Epithelial cell of proximal tubule (primary cell): ENCODE measurements around the gene PARP14. TPM values are rescaled to one million over a fixed set of nuclear protein-coding genes. Genes with fewer than 3 reads are reported as not detected.
"Not testable (repeated sequence)": the region's sequence is repeated elsewhere in the genome, so short reads cannot be mapped to it uniquely, and the experiment has no call there.

Experiments
- DNase-seq: peaks from one replicate; pipeline ENCODE4 v3.0.0-alpha.2; 2011; ENCODE audit warnings: low read depth
- H3K4me3 ChIP-seq: 2 replicates; pipeline ENCODE4 v1.5.1; 2011; ENCODE audit warnings: low read depth, mild to moderate bottlenecking, low read length
- total RNA-seq: library from RNA; depleted of rRNA; stranded (reverse); fragments of >200 nt; gene quantifications from 2 replicates; pipeline ENCODE4 v1.2.3, GENCODE V29; 2015
- TF ChIP-seq, protein P1 (sequence below): conservative IDR thresholded peaks from 2 replicates; pipeline ENCODE4 v1.5.1; 2012; ENCODE audit warnings: low read depth, mild to moderate bottlenecking, low read length

The PARP14 gene
- total RNA-seq, 1 donor from 2014 or later = 27.7 TPM

DNA sequence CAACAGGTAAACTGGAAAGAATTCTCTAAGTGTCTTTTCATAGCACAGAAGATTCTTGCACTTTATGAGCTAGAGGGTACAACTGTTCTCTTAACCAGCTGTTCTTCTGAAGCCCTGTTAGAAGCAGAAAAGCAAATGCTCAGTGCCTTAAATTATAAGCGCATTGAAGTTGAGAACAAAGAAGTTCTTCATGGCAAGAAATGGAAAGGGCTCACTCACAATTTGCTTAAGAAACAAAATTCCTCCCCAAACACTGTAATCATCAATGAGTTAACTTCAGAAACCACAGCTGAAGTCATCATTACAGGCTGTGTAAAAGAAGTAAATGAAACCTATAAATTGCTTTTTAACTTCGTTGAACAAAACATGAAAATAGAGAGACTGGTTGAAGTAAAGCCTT lies 19.6 kb downstream of the PARP14 start:
- TF ChIP-seq, protein P1, sequence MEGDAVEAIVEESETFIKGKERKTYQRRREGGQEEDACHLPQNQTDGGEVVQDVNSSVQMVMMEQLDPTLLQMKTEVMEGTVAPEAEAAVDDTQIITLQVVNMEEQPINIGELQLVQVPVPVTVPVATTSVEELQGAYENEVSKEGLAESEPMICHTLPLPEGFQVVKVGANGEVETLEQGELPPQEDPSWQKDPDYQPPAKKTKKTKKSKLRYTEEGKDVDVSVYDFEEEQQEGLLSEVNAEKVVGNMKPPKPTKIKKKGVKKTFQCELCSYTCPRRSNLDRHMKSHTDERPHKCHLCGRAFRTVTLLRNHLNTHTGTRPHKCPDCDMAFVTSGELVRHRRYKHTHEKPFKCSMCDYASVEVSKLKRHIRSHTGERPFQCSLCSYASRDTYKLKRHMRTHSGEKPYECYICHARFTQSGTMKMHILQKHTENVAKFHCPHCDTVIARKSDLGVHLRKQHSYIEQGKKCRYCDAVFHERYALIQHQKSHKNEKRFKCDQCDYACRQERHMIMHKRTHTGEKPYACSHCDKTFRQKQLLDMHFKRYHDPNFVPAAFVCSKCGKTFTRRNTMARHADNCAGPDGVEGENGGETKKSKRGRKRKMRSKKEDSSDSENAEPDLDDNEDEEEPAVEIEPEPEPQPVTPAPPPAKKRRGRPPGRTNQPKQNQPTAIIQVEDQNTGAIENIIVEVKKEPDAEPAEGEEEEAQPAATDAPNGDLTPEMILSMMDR = no peak
- no peak overlapping the region for H3K4me3 ChIP-seq
- no peak for DNase-seq

DNA sequence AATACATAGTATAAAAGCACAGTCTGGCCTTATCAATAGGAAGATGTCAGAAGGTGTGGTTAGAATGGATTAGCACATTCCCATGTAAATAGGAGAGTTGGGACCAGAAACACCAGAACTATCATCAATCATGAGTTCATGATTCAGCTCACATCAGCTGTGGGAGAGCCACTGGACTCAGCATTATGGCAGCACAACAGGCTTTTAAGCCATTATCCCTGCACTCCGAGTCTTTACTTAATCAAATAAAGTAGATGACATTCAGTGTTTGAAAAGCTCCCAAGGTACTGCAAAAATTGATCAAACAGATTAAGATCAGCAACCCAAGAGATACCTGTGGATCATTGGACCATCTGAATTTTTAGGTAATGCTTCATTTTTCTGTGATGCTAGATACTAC lies 24.7 kb downstream of the PARP14 start:
- H3K4me3 ChIP-seq = no peak overlapping the region
- no peak for DNase-seq
- TF ChIP-seq, protein P1 = no peak

DNA sequence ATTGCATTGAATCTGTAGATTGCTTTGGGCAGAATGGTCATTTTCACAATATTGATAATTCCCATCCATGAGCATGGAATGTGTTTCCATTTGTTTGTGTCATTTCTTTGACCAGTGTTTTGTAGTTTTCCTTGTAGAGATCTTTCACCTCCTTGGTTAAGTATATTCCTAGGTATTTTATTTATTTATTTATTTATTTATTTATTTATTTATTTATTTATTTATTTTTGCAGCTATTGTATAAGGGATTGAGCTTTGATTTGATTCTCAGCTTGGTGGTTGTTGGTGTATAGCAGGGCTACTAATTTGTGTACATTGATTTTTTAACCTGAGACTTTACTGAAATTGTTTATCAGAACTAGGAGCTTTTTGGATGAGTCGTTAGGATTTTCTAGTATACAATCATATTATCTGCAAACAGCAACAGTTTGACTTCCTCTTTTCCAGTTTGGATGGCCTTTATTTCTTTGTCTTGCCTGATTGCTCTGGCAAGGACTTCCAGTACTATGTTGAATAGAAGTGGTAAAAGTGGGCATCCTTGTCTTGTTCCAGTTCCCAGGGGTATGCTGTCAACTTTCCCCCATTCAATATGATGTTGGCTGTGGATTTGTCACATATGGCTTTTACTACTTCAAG lies 30.1 kb downstream of the PARP14 start:
- DNase-seq, H3K4me3 ChIP-seq: not testable (repeated sequence)

DNA sequence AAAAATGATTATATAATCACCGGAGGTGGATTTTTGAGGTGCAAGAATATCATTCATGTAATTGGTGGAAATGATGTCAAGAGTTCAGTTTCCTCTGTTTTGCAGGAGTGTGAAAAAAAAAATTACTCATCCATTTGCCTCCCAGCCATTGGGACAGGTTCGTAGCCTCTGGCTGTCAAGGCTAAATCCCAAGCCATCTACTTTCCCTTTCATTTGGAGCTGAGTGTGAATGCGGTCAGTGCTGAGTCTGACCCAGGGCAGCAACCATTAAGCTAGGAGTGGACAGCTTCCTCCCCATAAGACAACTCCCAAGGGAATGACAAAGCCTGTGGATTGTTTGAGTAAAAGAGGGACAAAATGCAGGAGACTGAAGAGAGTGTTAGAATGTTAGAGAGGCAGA lies 33.6 kb downstream of the PARP14 start:
- no peak for DNase-seq
- TF ChIP-seq, protein P1 = no peak
- no peak overlapping the region for H3K4me3 ChIP-seq

DNA sequence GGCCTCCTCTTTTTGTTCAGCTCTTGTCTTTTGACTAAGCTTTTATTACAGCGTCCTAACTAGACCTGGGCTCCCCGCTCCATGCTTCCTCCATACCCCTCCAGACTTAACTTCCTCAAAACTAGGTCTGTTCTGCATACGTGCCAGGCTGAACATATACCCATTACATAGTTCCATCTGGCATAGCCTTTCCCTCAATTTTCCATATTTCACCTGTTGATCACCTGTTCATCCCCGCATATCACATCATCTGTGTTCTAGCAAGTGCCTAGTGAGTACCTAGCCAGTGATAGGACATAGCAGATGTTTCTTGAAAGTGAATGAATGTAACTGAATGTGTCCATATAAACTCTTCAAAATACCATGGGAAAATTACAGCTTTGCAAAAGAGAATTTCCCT lies 36.0 kb downstream of the PARP14 start:
- TF ChIP-seq, protein P1 = no peak
- H3K4me3 ChIP-seq = no peak overlapping the region
- DNase-seq = no peak

DNA sequence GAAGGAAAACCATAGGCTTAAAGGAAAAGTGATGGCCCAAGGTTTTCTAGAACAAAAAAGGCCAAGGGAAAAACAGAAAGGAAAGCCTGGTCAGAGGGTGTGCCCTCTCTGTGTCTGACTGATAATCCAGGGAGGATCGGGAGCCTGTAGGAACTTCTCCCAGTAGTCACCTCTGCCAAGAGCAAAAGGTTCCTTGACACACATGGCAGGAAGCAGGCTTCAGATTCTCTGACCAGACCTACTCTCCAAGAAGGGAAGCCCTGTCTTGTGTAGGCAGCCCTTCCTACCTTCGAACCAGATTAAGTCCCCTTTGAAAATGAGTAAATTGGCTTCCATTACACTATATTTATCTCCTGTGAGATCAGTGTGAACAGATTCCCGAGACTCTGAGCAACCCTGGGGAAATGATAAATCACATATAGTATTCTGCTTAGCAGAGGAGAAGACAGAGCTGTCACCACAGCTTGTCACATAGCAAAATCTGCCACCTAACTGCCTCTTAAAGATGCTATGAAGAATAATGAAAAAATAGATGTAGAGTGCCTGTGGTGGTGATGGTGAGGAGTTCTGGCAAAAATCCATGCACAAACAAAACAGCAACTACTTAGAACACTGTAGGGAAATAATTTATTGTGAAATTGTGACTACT lies 38.8 kb downstream of the PARP14 start:
- no peak for DNase-seq
- TF ChIP-seq, protein P1 = no peak
- H3K4me3 ChIP-seq = no peak overlapping the region

DNA sequence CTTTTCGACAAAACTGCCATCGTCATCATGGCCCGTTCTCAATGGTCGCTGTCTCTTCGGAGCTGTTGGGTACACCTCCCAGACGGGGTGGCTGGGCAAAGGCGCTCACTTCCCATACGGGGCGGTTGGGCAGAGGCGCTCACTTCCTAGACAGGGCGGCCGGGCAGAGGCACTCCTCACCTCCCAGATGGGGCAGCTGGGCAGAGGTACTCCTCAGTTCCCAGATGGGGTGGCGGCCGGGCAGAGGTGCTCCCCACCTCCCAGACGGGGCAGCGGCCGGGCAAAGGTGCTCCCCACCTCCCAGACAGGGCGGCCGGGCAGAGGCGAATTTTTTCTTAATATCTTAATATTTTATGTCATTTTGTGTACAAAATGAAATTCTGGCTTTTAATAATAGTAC lies 44.5 kb downstream of the PARP14 start:
- TF ChIP-seq, protein P1 = no peak

More for the DNA sequence above, 44.5 kb downstream of the PARP14 start:
- DNase-seq = no peak
- no peak overlapping the region for H3K4me3 ChIP-seq
